Mesenchymal stem cell (in vitro differentiated cells and primary cell): Measurements from ENCODE around the gene EDNRA.
A peak's percentile ranks its signal among the peaks of the same experiment; 100 is the strongest.

Source experiments
- DNase-seq: peaks from one replicate; pipeline ENCODE4 v3.0.0-alpha.2; 2013
- H2AFZ ChIP-seq: one replicate; pipeline ENCODE4 v1.6.1; 2013; ENCODE audit warnings: low read depth, mild to moderate bottlenecking, control low read depth, inconsistent platforms, low read length, moderate library complexity
- H2AK5ac ChIP-seq: 2 replicates; pipeline ENCODE4 v1.6.1; 2013; ENCODE audit warnings: low read length, moderate library complexity, mild to moderate bottlenecking, inconsistent platforms; ENCODE audit not compliant: severe bottlenecking
- H2BK120ac ChIP-seq: one replicate; pipeline ENCODE4 v1.6.1; 2013; ENCODE audit warnings: low read depth, mild to moderate bottlenecking, inconsistent platforms, low read length, moderate library complexity
- H2BK12ac ChIP-seq, 2 experiments: one replicate each; pipeline ENCODE4 v1.6.1; 2013; ENCODE audit warnings: inconsistent platforms in 2 of 2, low read length in 2 of 2, mild to moderate bottlenecking in 2 of 2, moderate library complexity in 2 of 2, control low read depth in 1 of 2
- H2BK15ac ChIP-seq: one replicate; pipeline ENCODE4 v1.6.1; 2013; ENCODE audit warnings: mild to moderate bottlenecking, low read depth, inconsistent platforms; ENCODE audit not compliant: poor library complexity, severe bottlenecking
- H2BK5ac ChIP-seq: 2 replicates; pipeline ENCODE4 v1.6.1; 2013; ENCODE audit warnings: low read depth, mild to moderate bottlenecking, low read length, control low read depth, inconsistent platforms; ENCODE audit not compliant: poor library complexity, severe bottlenecking
- H3K14ac ChIP-seq, 2 experiments: one replicate each; pipeline ENCODE4 v1.6.1; 2013; ENCODE audit warnings: inconsistent platforms in 2 of 2, low read length in 2 of 2, control low read depth in 1 of 2, mild to moderate bottlenecking in 1 of 2, moderate library complexity in 1 of 2
- H3K18ac ChIP-seq, 2 experiments: one replicate each; pipeline ENCODE4 v1.6.1; 2013; ENCODE audit warnings: inconsistent platforms in 2 of 2, low read length in 2 of 2, control low read depth in 1 of 2, low read depth in 1 of 2, mild to moderate bottlenecking in 1 of 2
- H3K23ac ChIP-seq, 2 experiments: one replicate each; pipeline ENCODE4 v1.6.1; 2013; ENCODE audit warnings: inconsistent platforms in 2 of 2, low read length in 2 of 2, mild to moderate bottlenecking in 2 of 2, moderate library complexity in 2 of 2, control low read depth in 1 of 2
- H3K27ac ChIP-seq: 2 replicates; pipeline ENCODE4 v1.5.1; 2013; ENCODE audit warnings: mild to moderate bottlenecking, moderate library complexity, low read length, control low read depth, inconsistent platforms; ENCODE audit not compliant: poor library complexity, severe bottlenecking
- H3K27me3 ChIP-seq, 2 experiments: 2 replicates each; pipeline versions ENCODE4 v1.6.1 to v1.7.0; 2013; ENCODE audit warnings: low read length in 2 of 2, mild to moderate bottlenecking in 2 of 2, moderate library complexity in 2 of 2, control low read depth in 1 of 2, inconsistent platforms in 1 of 2; ENCODE audit not compliant: control insufficient read depth in 1 of 2, insufficient read depth in 1 of 2
- H3K36me3 ChIP-seq, 2 experiments: 2 replicates each; pipeline versions ENCODE4 v1.6.1 to v1.7.0; 2013; ENCODE audit warnings: low read length in 2 of 2, control low read depth in 1 of 2, inconsistent platforms in 1 of 2, low read depth in 1 of 2, mild to moderate bottlenecking in 1 of 2; ENCODE audit not compliant: insufficient read depth in 2 of 2, control insufficient read depth in 1 of 2
- H3K4ac ChIP-seq, 2 experiments: one replicate each; pipeline ENCODE4 v1.6.1; 2013; ENCODE audit warnings: inconsistent platforms in 2 of 2, low read length in 2 of 2, mild to moderate bottlenecking in 2 of 2, moderate library complexity in 2 of 2, control low read depth in 1 of 2, low read depth in 1 of 2
- H3K4me1 ChIP-seq: 2 replicates; pipeline ENCODE4 v1.6.1; 2013; ENCODE audit warnings: low read depth, low read length, control low read depth; ENCODE audit not compliant: control insufficient read depth, insufficient read depth
- H3K4me2 ChIP-seq: 2 replicates; pipeline ENCODE4 v1.6.1; 2013; ENCODE audit warnings: low read length, mild to moderate bottlenecking, inconsistent platforms; ENCODE audit not compliant: poor library complexity, severe bottlenecking
- H3K4me3 ChIP-seq, 2 experiments: 2 replicates each; pipeline versions ENCODE4 v1.5.1 to v1.7.0; 2013; ENCODE audit warnings: low read length in 2 of 2, mild to moderate bottlenecking in 2 of 2, control low read depth in 1 of 2, low read depth in 1 of 2; ENCODE audit not compliant: insufficient read depth in 1 of 2
- H3K79me1 ChIP-seq: replicated peaks from 2 replicates; pipeline ENCODE4 v1.6.1; 2013; ENCODE audit warnings: mild to moderate bottlenecking, control low read depth, low read length, inconsistent platforms; ENCODE audit not compliant: poor library complexity, severe bottlenecking
- H3K9ac ChIP-seq: 2 replicates; pipeline ENCODE4 v1.7.0; 2013; ENCODE audit warnings: mild to moderate bottlenecking, low read length, moderate library complexity
- H3K9me3 ChIP-seq: 2 replicates; pipeline ENCODE4 v1.7.0; 2013; ENCODE audit warnings: mild to moderate bottlenecking, low read length; ENCODE audit not compliant: control insufficient read depth
- H4K8ac ChIP-seq: one replicate; pipeline ENCODE4 v1.6.1; 2013; ENCODE audit warnings: inconsistent platforms, mild to moderate bottlenecking, low read length, moderate library complexity
- H4K91ac ChIP-seq: one replicate; pipeline ENCODE4 v1.6.1; 2013; ENCODE audit warnings: mild to moderate bottlenecking, low read length, inconsistent platforms
- WGBS: methylation state at CpG from one replicate; pipeline ENCODE4 v1.1.7; 2013; ENCODE audit warnings: mixed read lengths; 5-methylcytosine and 5-hydroxymethylcytosine counted together

The EDNRA gene

GRCh38 chr4:147487616-147488015 lies 6.7 kb downstream of the EDNRA start:
- peaks cover 0 to 8% of the 10 kb centered on the region in 2 experiments for H3K36me3 ChIP-seq
- no peak overlapping the region for H4K91ac ChIP-seq
- H2BK5ac ChIP-seq: no peak overlapping the region
- no peak overlapping the region for H3K4me2 ChIP-seq
- H3K14ac ChIP-seq: no peak overlapping the region
- H3K9ac ChIP-seq: no peak overlapping the region
- H3K18ac ChIP-seq: no peak overlapping the region
- peaks cover 1% of the 10 kb centered on the region for H3K4me1 ChIP-seq
- no peak overlapping the region for H2BK15ac ChIP-seq
- no peak overlapping the region for H2BK12ac ChIP-seq
- peaks cover 12% of the 10 kb centered on the region for H3K79me1 ChIP-seq
- H3K27me3 ChIP-seq: no peaks in the 10 kb centered on the region
- no peak overlapping the region for H2BK120ac ChIP-seq
- H3K4ac ChIP-seq: no peak overlapping the region
- no peak overlapping the region for H4K8ac ChIP-seq
- no peak overlapping the region for H2AK5ac ChIP-seq
- no peak for DNase-seq
- no peaks in the 10 kb centered on the region for H3K9me3 ChIP-seq
- H3K23ac ChIP-seq: no peak overlapping the region
- H2AFZ ChIP-seq: no peak overlapping the region
- H3K4me3 ChIP-seq: no peak overlapping the region
- H3K27ac ChIP-seq: no peak overlapping the region

GRCh38 chr4:147488556-147488955 lies 7.7 kb downstream of the EDNRA start:
- Histone ChIP-seq H2BK12ac (no peak overlapping the region), H3K9me3 (no peaks in the 10 kb centered on the region), H3K14ac (no peak overlapping the region), H3K4ac (no peak overlapping the region), H3K36me3 (peaks cover 0 to 8% of the 10 kb centered on the region in 2 experiments), H2BK15ac (no peak overlapping the region), H3K79me1 (peaks cover 12% of the 10 kb centered on the region), H3K18ac (no peak overlapping the region), H2BK120ac (no peak overlapping the region), H3K23ac (no peak overlapping the region), H2BK5ac (no peak overlapping the region), H3K9ac (no peak overlapping the region), H4K91ac (no peak overlapping the region), H3K27ac (no peak overlapping the region), H4K8ac (no peak overlapping the region), H2AFZ (no peak overlapping the region), H3K4me3 (no peak overlapping the region), H3K27me3 (no peaks in the 10 kb centered on the region), H3K4me1 (no peaks in the 10 kb centered on the region), H3K4me2 (no peak overlapping the region), H2AK5ac (no peak overlapping the region)
- 50% methylated on average over 1 of the region's 1 CpG for WGBS
- no peak for DNase-seq

GRCh38 chr4:147491086-147491485 lies 10.2 kb downstream of the EDNRA start:
- Histone ChIP-seq H4K8ac (no peak overlapping the region), H3K79me1 (peaks cover 8% of the 10 kb centered on the region), H3K18ac (peak overlapping the region in 1 of 2 experiments; percentile 63), H3K14ac (no peak overlapping the region), H3K4me1 (no peaks in the 10 kb centered on the region), H3K9ac (no peak overlapping the region), H3K27me3 (no peaks in the 10 kb centered on the region), H3K23ac (no peak overlapping the region), H2AFZ (no peak overlapping the region), H2BK12ac (peak overlapping the region; percentile 29 to 78), H3K4me3 (no peak overlapping the region), H4K91ac (no peak overlapping the region), H3K4me2 (no peak overlapping the region), H2AK5ac (peak overlapping the region; percentile 27), H3K4ac (no peak overlapping the region), H3K36me3 (peaks cover 0 to 1% of the 10 kb centered on the region in 2 experiments), H3K9me3 (no peaks in the 10 kb centered on the region), H2BK5ac (no peak overlapping the region), H3K27ac (no peak overlapping the region), H2BK120ac (no peak overlapping the region), H2BK15ac (no peak overlapping the region)
- DNase-seq: peak; percentile 68
- WGBS: 84% methylated on average over 2 of the region's 2 CpGs

GRCh38 chr4:147492306-147492705 lies 11.4 kb downstream of the EDNRA start:
- Histone ChIP-seq H3K4me3 (peak overlapping the region in 1 of 2 experiments; percentile 5), H2AK5ac (no peak overlapping the region), H3K23ac (no peak overlapping the region), H2AFZ (no peak overlapping the region), H3K36me3 (no peaks in the 10 kb centered on the region), H3K4ac (no peak overlapping the region), H4K91ac (no peak overlapping the region), H2BK5ac (no peak overlapping the region), H3K4me2 (no peak overlapping the region), H3K18ac (no peak overlapping the region), H3K79me1 (peaks cover 6% of the 10 kb centered on the region), H3K9ac (no peak overlapping the region), H3K4me1 (no peaks in the 10 kb centered on the region), H2BK120ac (no peak overlapping the region), H3K9me3 (no peaks in the 10 kb centered on the region), H2BK15ac (no peak overlapping the region), H2BK12ac (no peak overlapping the region), H3K27me3 (no peaks in the 10 kb centered on the region), H3K27ac (peak overlapping the region; percentile 51), H3K14ac (no peak overlapping the region), H4K8ac (no peak overlapping the region)
- WGBS: 29% methylated on average over 1 of the region's 2 CpGs
- DNase-seq: peak; percentile 37
